IPS DF 19.7 (cell line): ENCODE data around the gene CREB3L2.
"Not testable (repeated sequence)": the region's sequence is repeated elsewhere in the genome, so short reads cannot be mapped to it uniquely, and the experiment has no call there.

Experiments
- DNase-seq: peaks from one replicate; pipeline ENCODE4 v3.0.0-alpha.2; 2013; ENCODE audit warnings: low read depth, low spot score

Gene CREB3L2

DNA sequence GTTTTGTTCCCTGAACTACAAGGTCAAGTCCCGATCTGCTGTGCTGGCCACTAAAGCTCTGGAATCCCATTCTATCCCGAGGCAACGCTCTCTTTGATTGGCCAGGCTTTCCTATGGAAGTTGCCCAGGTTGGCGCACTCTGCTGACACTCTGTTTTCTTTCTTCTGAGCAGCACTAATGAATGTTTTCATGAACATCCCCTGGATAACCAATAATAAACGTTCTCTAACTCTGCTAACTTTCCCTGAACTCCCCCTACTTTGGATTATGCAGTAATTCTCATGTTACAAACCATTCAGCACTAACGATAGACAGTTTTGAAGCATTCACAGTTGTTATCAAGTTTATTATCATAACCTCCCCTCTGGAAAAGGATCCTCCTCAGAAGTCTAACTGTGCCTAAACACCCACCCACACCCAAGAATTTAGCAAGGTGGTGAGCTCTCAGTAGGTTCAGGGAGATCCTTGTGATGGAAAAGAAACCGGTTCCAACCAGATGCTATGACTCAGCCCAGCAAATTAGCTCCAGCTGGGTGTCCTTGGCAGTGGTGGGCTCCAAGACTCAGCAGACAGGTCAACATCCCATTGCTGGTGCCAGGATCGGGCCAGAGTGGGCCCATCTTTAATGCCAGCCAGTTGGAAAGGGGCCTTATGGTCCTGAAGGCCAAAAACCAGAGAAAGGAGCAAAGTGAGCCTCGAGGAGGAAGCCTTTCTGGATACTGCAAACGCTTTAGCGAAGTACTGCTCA is 68.4 kb downstream of the CREB3L2 start:
- DNase-seq = no peak

DNA sequence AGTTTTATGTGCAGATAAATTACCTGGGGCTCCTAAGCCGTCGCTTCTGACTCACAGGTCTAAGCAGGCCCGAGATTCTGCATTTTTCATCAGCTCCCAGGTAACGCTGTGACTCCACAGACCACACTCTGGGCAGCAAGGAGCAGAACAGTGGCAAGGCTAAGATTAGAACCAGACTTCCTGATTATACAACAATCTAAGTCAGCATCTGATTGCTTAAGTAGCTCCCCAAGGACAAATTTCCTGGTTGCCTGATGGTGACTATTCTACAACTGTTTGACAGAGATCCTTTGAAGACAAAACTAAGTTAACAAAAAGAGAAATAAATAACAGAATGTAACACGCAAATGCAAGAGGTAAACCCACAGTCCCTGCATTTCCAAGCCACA is 69.0 kb downstream of the CREB3L2 start:
- no peak for DNase-seq

DNA sequence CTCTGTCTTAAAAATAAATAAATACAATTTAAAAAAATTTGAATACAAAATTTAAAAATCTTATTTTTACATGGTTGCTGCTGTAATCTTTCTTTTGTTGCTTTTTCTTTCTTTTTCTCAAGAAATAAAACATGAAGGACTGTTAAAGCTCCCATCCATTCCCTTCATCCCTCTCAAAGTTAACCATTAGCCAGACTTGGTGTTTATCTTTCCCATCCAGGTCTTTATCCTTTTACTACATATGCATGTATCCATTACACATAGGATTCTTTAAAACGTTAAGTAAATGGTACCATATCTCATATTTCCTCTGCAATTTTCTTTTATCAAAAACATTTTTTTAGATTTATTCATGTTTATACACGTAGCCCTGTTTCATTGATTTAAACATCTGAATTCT is 70.1 kb downstream of the CREB3L2 start:
- no peak for DNase-seq

DNA sequence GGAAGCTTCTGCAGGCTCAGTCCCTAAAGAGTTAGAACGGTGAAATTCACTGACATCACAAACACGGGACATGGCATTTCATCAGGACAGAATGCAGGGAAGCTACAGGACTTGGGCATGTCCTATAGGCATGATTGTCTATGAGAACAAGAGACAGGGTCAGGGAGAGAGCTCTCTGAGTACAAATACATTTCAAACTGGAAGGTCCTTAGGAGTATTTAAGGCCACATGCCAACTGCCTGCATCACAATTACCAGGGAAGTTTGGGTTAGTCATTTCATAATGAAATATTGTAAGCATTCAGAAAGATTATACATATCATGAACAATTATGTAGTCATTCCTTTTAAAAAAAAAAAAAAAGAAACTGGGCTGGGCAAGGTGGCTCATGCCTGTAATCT is 71.3 kb downstream of the CREB3L2 start:
- no peak for DNase-seq

DNA sequence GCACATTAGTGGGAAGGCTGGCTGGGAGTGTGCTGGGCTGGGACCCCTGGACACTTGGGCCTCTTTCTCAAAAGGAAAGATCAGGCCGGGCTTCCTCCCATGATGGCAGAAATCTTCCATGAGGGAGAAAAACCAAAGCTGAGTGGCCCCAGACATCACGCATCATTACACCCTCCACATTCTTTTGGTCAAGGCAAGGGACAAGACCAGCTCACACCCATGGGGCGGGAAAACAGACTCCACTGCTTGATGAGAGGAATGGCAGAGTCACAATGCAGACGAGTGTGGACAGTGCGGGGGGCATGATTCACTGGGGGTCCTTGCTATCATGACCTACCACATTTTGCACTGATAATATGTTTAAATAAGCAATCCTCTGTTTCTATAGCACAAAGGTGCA is 73.3 kb downstream of the CREB3L2 start:
- DNase-seq = no peak

DNA sequence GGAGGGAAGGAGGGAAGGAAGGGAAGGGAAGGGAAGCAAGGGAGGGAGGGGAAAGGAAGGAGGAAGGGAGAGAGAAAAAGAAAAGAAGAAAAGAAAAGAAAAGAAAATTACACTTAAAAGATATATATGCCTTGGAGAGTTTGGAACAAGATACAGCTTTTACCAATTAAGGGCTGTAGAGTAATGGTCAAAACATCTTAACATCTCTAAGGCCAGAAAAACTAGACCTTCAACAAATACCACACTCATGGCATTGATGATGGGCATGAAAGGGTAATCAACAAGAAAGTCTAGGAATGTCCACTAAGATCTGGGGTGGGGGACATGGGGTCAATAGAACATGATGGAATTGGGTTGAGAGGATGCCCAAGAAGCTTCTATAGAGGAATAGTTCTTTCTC is 74.5 kb downstream of the CREB3L2 start:
- no peak for DNase-seq

DNA sequence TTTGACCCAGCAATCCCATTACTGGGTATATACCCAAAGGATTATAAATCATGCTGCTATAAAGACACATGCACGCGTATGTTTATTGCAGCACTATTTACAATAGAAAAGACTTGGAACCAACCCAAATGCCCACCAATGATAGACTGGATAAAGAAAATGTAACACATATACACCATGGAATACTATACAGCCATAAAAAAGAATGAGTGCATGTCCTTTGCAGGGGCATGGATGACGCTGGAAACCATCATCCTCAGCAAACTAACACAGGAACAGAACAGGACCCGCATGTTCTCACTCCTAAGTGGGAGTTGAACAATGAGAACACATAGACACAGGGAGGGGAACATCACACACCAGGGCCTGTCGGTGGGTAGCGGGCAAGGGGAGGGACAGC is 75.7 kb downstream of the CREB3L2 start:
- DNase-seq = not testable (repeated sequence)

DNA sequence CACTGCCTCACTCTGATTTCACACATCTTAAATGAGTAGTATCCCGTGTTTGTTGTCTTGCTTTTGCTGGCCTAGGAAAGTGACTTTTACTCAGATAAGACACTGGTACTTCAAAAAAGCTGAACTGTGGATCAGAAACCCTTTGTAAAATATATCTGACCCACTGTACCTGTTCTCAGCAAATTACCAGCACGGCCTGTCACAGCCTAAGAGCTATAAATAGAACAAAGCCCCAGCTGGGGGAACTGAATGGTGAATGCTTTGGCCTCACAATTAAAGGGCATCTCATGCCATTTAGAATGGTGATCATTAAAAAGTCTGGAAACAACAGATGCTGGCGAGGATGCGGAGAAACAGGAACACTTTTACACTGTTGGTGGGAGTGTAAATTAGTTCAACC is 76.1 kb downstream of the CREB3L2 start:
- DNase-seq = no peak

DNA sequence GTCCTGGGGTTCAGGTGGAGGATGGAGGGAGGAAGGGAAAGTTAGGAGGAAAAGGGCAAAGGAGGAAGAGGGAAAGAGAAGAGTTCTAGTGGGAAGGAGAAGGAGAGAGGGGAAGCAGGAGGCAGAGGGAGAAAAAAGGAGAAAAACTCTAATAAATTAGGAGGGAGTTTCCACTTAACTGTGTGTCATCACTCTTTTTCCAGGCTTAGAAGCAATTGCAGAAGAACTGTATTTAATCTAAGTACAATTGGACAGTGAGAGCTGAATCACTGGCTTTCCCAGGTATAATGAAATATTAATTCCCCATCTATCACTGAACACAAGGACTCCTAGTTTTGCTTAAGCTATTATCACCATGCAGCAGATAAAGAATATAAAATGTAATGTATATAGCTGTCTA is 76.8 kb downstream of the CREB3L2 start:
- no peak for DNase-seq

DNA sequence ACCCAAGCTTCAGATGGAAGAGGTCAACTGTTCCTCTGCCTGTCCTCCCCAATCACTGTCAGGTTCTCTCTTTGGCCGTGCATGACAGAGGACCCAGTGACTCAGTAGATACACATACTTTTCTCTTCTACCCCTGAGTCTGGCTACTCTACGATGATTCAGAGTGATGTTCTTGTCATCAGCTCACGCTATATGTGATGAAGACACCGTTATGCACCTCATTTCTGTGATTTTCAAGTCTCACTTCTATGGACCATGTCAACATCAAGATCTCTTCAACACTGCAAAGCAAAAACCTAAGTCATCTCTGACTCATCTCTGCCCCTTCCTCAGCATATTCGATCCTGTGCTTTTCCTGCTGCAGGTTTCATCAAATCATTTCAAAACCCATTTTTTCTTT is 78.5 kb downstream of the CREB3L2 start:
- no peak for DNase-seq

DNA sequence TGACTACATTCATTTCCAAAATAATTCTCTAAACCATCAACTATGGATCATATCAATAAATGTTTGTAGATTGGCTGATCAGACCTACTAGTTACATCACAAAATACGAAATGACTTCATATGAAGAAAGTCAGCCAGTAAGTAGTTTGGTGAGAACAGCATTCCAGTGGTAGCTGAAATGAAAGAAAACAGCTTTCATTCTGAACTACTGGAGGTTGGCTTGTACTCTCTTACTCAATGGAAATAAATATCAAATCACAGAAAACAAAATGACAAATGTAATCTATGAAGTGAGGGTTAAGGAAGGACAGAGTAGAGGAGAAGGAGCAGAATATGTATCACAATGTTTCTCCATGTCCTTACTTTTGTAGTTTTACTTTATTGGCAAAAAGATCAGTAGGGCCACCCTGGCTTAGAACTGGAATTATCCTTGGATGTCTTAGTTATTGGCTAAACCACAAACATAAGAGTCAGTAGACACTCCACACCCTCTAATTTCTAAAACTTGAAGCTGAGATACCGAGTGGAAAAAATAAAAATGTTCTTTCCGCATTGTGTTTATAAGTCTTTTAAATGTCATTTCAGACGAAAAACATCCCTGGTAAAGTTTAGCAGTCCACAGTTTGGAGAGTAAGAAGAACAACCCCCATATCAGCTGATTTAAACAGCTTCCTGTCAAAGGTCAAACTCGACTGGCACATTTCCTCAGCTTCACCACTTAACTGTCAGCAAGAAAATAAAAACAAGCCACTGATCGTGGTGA is 81.1 kb downstream of the CREB3L2 start:
- no peak for DNase-seq

DNA sequence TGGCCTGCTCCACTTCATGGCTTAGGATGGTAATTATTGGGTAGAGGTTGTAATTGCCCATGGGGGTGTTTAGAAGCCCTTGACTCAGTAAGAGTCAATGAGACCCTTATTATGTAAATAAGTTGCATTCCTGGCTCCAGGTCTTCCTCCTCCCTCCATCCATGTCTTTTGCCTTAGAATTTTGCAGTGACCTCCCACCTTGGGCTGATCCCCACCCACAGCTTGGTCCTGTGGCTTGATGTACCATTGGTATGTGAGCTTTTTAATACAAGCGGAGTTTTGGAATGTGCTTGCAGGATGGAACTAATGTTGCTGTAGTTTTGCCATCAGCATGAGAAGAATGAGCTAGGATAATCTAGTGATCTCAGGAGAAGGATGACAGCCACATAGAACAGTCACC is 81.9 kb downstream of the CREB3L2 start:
- DNase-seq = peak; percentile 71

DNA sequence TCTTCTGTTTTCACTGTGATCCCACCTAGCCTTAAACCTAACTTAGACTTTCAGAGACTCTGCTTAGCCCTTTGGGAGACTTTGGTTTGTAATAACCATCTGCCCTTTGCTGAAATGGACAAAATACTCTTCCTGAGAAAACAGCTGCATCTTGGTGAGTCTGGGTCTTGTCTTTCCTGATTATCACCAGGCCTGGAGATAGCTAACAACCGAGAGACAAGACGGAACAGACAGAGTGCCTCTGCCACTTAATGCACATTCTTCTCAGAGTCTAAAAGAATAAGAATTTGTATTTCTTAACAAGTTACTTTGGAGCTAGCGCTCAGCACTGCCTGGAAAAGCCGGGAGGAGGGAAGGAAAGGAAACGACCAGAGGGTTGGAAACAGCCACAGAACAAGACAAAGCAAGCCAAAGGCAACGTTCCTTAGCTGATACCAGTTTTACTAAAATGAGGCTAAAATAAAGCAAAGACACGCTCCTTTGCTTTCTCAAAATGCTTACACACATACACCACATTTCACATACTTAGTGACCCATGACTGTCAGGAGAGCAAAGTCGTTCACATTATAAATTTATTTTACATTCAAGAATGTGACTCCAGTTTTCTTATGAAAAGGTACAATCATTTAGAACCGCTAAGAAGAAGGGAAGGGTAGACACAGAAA is 84.8 kb downstream of the CREB3L2 start:
- no peak for DNase-seq

DNA sequence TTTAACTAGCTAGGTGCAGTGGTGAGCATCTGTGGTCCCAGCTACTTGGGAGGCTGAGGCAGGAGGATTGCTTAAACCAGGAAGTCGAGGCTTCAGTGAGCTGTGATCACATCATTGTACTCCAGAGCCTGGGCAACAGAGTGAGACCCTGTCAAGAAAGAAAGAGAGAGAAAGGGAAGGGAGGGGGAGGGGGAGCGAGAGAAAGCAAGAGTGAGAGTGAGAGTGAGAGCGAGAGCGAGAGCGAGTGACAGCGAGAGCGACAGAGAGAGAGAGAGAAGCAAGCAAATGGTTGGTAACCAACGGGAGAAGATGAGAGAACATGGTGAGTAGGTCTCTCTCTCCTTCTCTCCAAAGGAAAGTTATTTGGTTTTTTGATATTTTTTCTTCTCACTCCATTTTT is 85.3 kb downstream of the CREB3L2 start:
- DNase-seq = no peak

DNA sequence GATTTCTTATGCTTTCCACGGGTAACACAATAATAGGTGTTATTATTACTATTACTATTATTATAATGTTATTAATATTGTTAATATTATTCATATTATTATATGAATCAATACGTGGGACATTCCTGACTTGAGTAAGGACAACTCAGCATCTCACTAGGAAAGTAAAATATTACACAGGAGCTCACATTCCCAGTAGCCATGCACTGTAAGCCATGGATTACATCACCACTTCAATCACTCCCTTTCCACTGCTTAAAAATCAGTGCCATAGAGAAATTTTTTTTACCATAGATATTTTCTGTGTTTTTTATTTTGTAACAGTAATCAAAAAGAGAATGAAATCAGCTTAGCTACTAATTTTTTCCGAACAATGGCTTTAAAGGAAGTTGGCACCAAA is 86.6 kb downstream of the CREB3L2 start:
- DNase-seq = no peak

DNA sequence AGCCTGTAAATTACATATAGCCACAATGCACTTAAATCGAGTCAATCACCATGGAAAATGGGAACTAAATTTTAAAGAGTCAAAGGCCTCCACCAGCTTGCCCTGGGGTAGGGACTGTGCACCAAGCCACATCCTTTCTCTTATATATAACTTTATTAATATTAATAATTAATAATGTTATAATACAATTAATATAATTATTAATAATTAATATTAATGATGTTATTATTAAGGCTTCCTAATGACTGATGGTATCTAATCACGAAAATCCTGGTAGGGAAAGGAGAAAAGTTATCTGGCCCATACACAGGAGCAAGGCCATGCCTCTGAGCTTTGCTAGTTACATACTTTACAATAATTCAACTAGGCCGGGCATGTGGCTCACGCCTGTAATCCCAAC is 87.9 kb downstream of the CREB3L2 start:
- no peak for DNase-seq

DNA sequence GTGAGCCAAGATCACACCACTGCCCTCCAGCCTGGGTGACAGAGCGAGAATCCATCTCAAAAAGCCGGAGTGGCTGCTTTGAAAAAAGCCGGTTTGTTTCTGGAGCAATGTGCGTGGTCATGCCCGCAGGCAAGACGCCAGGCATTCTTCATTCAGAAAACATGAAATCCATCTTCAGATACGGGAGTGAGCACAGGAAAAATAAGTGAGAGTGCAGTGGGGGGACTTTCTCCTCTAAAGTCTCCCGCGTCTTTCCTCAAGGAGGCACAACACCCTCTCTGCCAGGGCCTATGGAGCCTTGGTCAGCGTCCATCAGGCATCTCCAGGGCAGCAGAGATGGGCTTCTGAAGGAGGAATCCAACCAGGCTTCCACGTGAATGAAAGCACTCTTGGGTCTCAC is 92.8 kb downstream of the CREB3L2 start:
- DNase-seq = no peak

DNA sequence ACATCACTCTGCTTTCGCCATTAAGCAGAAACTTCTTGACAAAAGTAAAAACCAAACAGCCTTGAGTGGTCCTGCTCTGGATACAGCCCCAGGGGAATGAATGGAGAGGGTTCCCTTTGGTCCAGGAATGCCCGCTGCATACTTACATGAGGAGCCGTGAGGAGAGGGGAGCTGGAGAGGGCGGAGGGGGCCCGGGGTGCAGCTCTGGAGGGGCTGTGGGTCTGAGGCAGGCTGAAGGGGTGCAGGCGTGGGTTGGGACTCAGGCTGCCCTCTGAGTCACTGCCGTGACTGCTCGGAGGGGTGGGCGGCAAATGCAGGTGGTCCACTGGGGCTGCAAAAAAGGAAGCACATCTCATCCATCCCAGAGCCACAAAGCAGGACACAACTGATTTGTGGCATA is 93.8 kb downstream of the CREB3L2 start:
- DNase-seq = no peak

DNA sequence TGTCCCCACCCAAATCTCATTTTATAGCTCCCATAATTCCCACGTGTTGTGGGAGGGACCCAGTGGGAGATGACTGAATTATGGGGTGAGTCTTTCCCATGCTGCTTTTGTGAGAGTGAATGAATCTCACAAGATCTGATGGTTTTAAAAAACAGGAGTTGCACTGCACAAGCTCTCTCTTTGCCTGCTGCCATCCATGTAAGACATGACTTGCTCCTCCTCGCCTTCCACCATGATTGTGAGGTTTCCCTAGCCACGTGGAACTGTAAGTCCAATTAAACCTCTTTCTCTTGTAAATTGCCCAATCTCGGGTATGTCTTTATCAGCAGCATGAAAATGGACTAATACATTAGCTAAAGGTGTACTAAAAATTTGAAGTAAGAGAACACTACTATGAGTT is 95.2 kb downstream of the CREB3L2 start:
- not testable (repeated sequence) for DNase-seq

DNA sequence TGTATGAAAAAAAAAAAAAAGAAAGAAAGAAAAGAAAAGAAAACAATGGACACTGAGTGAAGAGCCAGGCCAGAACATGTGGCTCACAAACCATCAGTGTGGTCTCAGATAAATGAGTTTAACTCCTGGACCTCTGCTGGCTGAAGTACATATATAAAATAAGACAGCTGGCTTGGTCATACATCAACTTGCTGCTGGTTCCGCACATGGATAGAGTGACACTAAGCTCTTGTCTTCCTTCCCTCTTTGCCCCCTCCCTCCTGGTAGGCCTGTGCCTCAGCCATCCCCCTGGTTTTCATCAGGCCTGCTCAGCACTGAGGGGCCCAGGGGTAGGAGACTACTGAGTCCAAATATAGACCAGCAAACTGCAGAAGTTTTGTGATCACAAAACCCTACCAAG is 97.1 kb downstream of the CREB3L2 start:
- no peak for DNase-seq

DNA sequence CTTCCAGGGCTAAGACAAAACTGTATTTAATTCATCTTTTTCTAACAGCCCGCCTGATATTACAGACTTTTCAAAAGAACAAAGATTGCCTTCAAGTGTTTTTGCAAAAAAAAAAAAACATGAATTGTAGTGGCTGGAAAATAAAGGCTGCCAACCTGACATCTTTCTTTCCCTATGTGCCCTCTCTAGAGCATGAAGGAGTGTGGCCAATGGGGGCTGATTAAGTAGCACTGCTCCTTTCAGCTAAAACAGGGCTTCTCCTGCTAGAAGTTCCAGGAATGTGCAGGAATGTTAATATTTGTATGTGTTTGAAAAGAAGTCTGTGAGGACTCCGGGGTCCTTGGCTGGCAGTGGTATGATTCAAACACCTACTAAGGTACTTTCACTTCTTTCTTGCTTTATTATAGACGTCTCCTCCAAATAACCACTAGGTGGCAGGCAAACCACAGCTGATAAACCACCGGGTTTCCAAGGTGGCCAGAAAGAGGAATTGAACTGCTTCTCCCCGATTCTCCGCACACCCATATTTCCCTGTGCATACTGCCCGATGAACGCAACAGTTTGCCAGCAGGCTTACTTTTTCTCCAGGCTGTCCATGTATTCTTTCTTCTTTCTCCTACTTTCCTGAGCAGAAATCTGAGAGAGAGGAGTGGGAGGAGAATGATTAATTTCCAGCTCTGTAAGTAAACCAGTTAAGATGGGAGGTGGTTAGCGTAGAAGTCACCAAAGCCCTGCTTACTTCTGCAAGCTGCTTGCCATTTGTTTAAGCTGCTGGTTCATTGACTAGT is 98.3 kb downstream of the CREB3L2 start:
- DNase-seq = peak; percentile 50

DNA sequence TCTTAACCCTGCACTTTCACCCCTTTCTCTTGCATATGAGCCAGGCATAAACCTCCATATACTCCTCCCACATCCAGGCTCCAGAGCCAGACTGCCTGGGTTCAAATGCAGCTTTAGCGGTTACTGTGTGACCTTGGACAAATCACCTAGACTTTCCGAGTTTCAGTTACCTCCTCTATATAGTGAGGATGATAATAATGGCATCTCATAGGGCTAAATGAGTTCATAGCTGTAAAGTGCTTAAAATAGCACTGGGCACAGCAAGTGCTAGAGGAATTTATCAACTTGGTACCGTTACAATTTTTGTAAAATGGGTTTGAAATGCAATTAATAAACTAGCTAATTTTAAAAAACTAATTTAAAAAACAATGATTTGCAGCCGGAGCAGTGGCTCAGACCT is 101.7 kb downstream of the CREB3L2 start:
- no peak for DNase-seq
